Astrocyte (in vitro differentiated cells and primary cell): ENCODE measurements around the gene SHE. TPM values are rescaled to one million over a fixed set of nuclear protein-coding genes. Genes with fewer than 3 reads are reported as not detected.

Experiments used
- DNase-seq: peaks from one replicate; pipeline ENCODE4 v3.0.0-alpha.2; 2010; ENCODE audit warnings: low read depth
- FAIRE-seq: peaks from 2 replicates; lab custom pipeline; 2011; peaks lifted over from hg19 to GRCh38; lab: Jason Lieb, UNC
- H2AFZ ChIP-seq: 2 replicates; pipeline ENCODE4 v1.6.0; 2012; ENCODE audit warnings: low read depth, low read length, inconsistent platforms
- H3K27ac ChIP-seq: 2 replicates; pipeline ENCODE4 v1.5.1; 2011; ENCODE audit warnings: low read depth, low read length, inconsistent platforms
- H3K27me3 ChIP-seq: 2 replicates; pipeline ENCODE4 v1.6.0; 2011; ENCODE audit warnings: low read length, inconsistent platforms; ENCODE audit not compliant: insufficient read depth
- H3K36me3 ChIP-seq: 2 replicates; pipeline ENCODE4 v1.5.1; 2011; ENCODE audit warnings: low read length, inconsistent platforms; ENCODE audit not compliant: insufficient read depth
- H3K4me1 ChIP-seq: 2 replicates; pipeline ENCODE4 v1.5.1; 2011; ENCODE audit warnings: low read length, inconsistent platforms; ENCODE audit not compliant: insufficient read depth
- H3K4me2 ChIP-seq: 2 replicates; pipeline ENCODE4 v1.6.0; 2012; ENCODE audit warnings: low read length, inconsistent platforms
- H3K4me3 ChIP-seq: 2 replicates; pipeline ENCODE4 v1.5.1; 2011; ENCODE audit warnings: low read depth, mild to moderate bottlenecking, low read length, inconsistent platforms; ENCODE audit not compliant: insufficient read depth
- H3K79me2 ChIP-seq: 2 replicates; pipeline ENCODE4 v1.6.0; 2012; ENCODE audit warnings: mild to moderate bottlenecking, low read length, inconsistent platforms; ENCODE audit not compliant: insufficient read depth
- H3K9ac ChIP-seq: 2 replicates; pipeline ENCODE4 v1.6.0; 2012; ENCODE audit warnings: mild to moderate bottlenecking, low read length, inconsistent platforms
- H3K9me3 ChIP-seq: 2 replicates; pipeline ENCODE4 v1.5.1; 2012; ENCODE audit warnings: low read depth, mild to moderate bottlenecking, low read length, inconsistent platforms; ENCODE audit not compliant: insufficient read depth
- H4K20me1 ChIP-seq: 2 replicates; pipeline ENCODE4 v1.6.0; 2012; ENCODE audit warnings: low read length, inconsistent platforms; ENCODE audit not compliant: insufficient read depth
- H3K27ac Mint-ChIP-seq: one replicate; pipeline ENCODE4 v1.8.0; 2021; ENCODE audit warnings: mild to moderate bottlenecking, mixed read lengths; ENCODE audit not compliant: unreplicated experiment
- H3K27me3 Mint-ChIP-seq: one replicate; pipeline ENCODE4 v1.8.0; 2021; ENCODE audit warnings: low read depth, mixed read lengths; ENCODE audit not compliant: unreplicated experiment
- H3K36me3 Mint-ChIP-seq: one replicate; pipeline ENCODE4 v1.8.0; 2021; ENCODE audit warnings: low read depth, mixed read lengths; ENCODE audit not compliant: unreplicated experiment
- H3K4me1 Mint-ChIP-seq: one replicate; pipeline ENCODE4 v1.8.0; 2021; ENCODE audit warnings: low read depth, mixed read lengths; ENCODE audit not compliant: unreplicated experiment
- H3K4me3 Mint-ChIP-seq: one replicate; pipeline ENCODE4 v1.8.0; 2021; ENCODE audit warnings: mild to moderate bottlenecking, moderate library complexity, mixed read lengths; ENCODE audit not compliant: unreplicated experiment
- H3K9me3 Mint-ChIP-seq: one replicate; pipeline ENCODE4 v1.8.0; 2021; ENCODE audit warnings: mild to moderate bottlenecking, mixed read lengths; ENCODE audit not compliant: unreplicated experiment
- CTCF ChIP-seq: IDR thresholded peaks from 2 replicates; pipeline ENCODE4 v1.5.1; 2011; ENCODE audit warnings: low read depth, mild to moderate bottlenecking, inconsistent platforms, low read length, moderate library complexity; ENCODE audit not compliant: insufficient read depth
- EZH2 ChIP-seq: IDR thresholded peaks from 2 replicates; pipeline ENCODE4 v1.6.1; 2012; ENCODE audit warnings: mild to moderate bottlenecking, low read length, inconsistent platforms; ENCODE audit not compliant: insufficient read depth
- total RNA-seq: library from RNA; stranded (reverse); gene quantifications from 2 replicates; pipeline ENCODE4 v1.2.1, GENCODE V29; 2021

Gene SHE
- total RNA-seq, 1 donor from 2014 or later = not detected

- FAIRE-seq = no peak
These were observed 55.4 kb downstream of the SHE start for GRCh38 chr1:154446789-154447188.

GRCh38 chr1:154446292-154446691 is 55.9 kb downstream of the SHE start:
- no peak overlapping the region for H2AFZ ChIP-seq
- H3K9me3 ChIP-seq = no peaks in the 10 kb centered on the region
- FAIRE-seq (peak; percentile 82), DNase-seq (peak; percentile 93)
- H3K4me2 ChIP-seq = peak overlapping the region; percentile 32
- TF ChIP-seq EZH2 = no peak
- no peak for TF ChIP-seq CTCF
- H4K20me1 ChIP-seq = no peaks in the 10 kb centered on the region
- H3K27ac ChIP-seq = peak overlapping the region; percentile 27
- H3K27ac Mint-ChIP-seq = peak overlapping the region; percentile 75
- peaks cover 3% of the 10 kb centered on the region for H3K27me3 Mint-ChIP-seq
- H3K4me1 ChIP-seq = peaks cover 31% of the 10 kb centered on the region
- H3K27me3 ChIP-seq = peaks cover 6% of the 10 kb centered on the region
- H3K36me3 Mint-ChIP-seq = peaks cover 2% of the 10 kb centered on the region
- H3K4me3 ChIP-seq = no peak overlapping the region
- H3K9me3 Mint-ChIP-seq = no peaks in the 10 kb centered on the region
- no peak overlapping the region for H3K4me3 Mint-ChIP-seq
- peaks cover 32% of the 10 kb centered on the region for H3K4me1 Mint-ChIP-seq
- H3K9ac ChIP-seq = no peak overlapping the region
- no peaks in the 10 kb centered on the region for H3K36me3 ChIP-seq
- no peaks in the 10 kb centered on the region for H3K79me2 ChIP-seq

More at GRCh38 chr1:154446789-154447188, 55.4 kb downstream of the SHE start:
- H3K4me3 ChIP-seq = no peak overlapping the region
- Mint-ChIP-seq H3K4me3 (no peak overlapping the region), H3K9me3 (no peaks in the 10 kb centered on the region), H3K36me3 (peaks cover 3% of the 10 kb centered on the region), H3K27ac (peak overlapping the region; percentile 66), H3K4me1 (peaks cover 27% of the 10 kb centered on the region), H3K27me3 (peaks cover 4% of the 10 kb centered on the region)
- H3K9me3 ChIP-seq = no peaks in the 10 kb centered on the region
- H3K9ac ChIP-seq = no peak overlapping the region
- H3K79me2 ChIP-seq = no peaks in the 10 kb centered on the region
- H3K4me1 ChIP-seq = peaks cover 29% of the 10 kb centered on the region
- TF ChIP-seq CTCF (no peak), EZH2 (no peak)
- no peak overlapping the region for H3K4me2 ChIP-seq
- DNase-seq = no peak
- H3K36me3 ChIP-seq = no peaks in the 10 kb centered on the region
- H3K27ac ChIP-seq = peak overlapping the region; percentile 27
- no peak overlapping the region for H2AFZ ChIP-seq
- peaks cover 3% of the 10 kb centered on the region for H3K27me3 ChIP-seq
- H4K20me1 ChIP-seq = no peaks in the 10 kb centered on the region

- H3K36me3 Mint-ChIP-seq = peaks cover 2% of the 10 kb centered on the region
- H3K36me3 ChIP-seq = no peaks in the 10 kb centered on the region
- FAIRE-seq (no peak), DNase-seq (peak; percentile 78)
- H3K4me3 Mint-ChIP-seq = no peak overlapping the region
- no peaks in the 10 kb centered on the region for H4K20me1 ChIP-seq
- no peak overlapping the region for H2AFZ ChIP-seq
- H3K4me1 ChIP-seq = peaks cover 31% of the 10 kb centered on the region
- peaks cover 9% of the 10 kb centered on the region for H3K27me3 ChIP-seq
- no peaks in the 10 kb centered on the region for H3K9me3 Mint-ChIP-seq
- H3K4me2 ChIP-seq = peak overlapping the region; percentile 41
- no peak overlapping the region for H3K27ac ChIP-seq
- peak overlapping the region; percentile 53 for H3K27ac Mint-ChIP-seq
- no peaks in the 10 kb centered on the region for H3K79me2 ChIP-seq
- no peak overlapping the region for H3K9ac ChIP-seq
- no peaks in the 10 kb centered on the region for H3K9me3 ChIP-seq
- peaks cover 37% of the 10 kb centered on the region for H3K4me1 Mint-ChIP-seq
- peaks cover 5% of the 10 kb centered on the region for H3K27me3 Mint-ChIP-seq
- TF ChIP-seq EZH2 (no peak), CTCF (no peak)
- no peak overlapping the region for H3K4me3 ChIP-seq
These were observed 57.2 kb downstream of the SHE start for GRCh38 chr1:154445040-154445472.
